Caco-2 (cell line): Measurements from ENCODE around the gene SERPINA12. TPM values are rescaled to one million over a fixed set of nuclear protein-coding genes. Genes with fewer than 3 reads are reported as not detected.

Experiments
- BruUV-seq: library from RNA; stranded (reverse); fragments of 400-500 nt; replicated peaks from 2 replicates; lab custom pipeline; 2021; lab: Mats Ljungman, UMichigan
- CTCF ChIA-PET: fragments of 300-600 bp; sonication (Branson Sonifier 250); formaldehyde crosslinking; loops from one replicate; lab custom pipeline; 2022; ENCODE audit warnings: antibody characterized with exemption; lab: Charles Lee
- POLR2A ChIA-PET: fragments of 300-600 bp; sonication (Branson Sonifier 250); formaldehyde crosslinking; loops from one replicate; lab custom pipeline; 2022; ENCODE audit warnings: antibody characterized with exemption; lab: Charles Lee
- DNase-seq, 2 experiments: peaks; one replicate each; pipeline versions ENCODE4 v3.0.0 to v3.0.0-alpha.2; 2020 to 2022
- H3K27me3 ChIP-seq: replicated peaks from 2 replicates; pipeline ENCODE4 v1.6.0; 2011; ENCODE audit warnings: low read length; ENCODE audit not compliant: control insufficient read depth, insufficient read depth
- H3K36me3 ChIP-seq: 2 replicates; pipeline ENCODE4 v1.5.1; 2011; ENCODE audit warnings: low read length; ENCODE audit not compliant: control insufficient read depth, insufficient read depth
- H3K4me1 ChIP-seq: fragments of 250-450 bp; sonication (Bioruptor Pico); 2 replicates; pipeline ENCODE4 v1.5.1; 2020; ENCODE audit warnings: mild to moderate bottlenecking
- H3K4me3 ChIP-seq: 2 replicates; pipeline ENCODE4 v1.5.1; 2011; ENCODE audit warnings: low read depth, mild to moderate bottlenecking, control low read depth, low read length
- H3K9me3 ChIP-seq: fragments of 250-450 bp; sonication (Bioruptor Pico); 2 replicates; pipeline ENCODE4 v1.5.1; 2020; ENCODE audit warnings: mild to moderate bottlenecking, moderate library complexity
- H3K27ac Mint-ChIP-seq: one replicate; pipeline ENCODE4 v1.8.0; 2022; ENCODE audit warnings: mixed read lengths; ENCODE audit not compliant: unreplicated experiment
- H3K27me3 Mint-ChIP-seq: one replicate; pipeline ENCODE4 v1.8.0; 2022; ENCODE audit warnings: mixed read lengths; ENCODE audit not compliant: insufficient read depth, unreplicated experiment
- H3K36me3 Mint-ChIP-seq: one replicate; pipeline ENCODE4 v1.8.0; 2022; ENCODE audit warnings: mild to moderate bottlenecking, mixed read lengths; ENCODE audit not compliant: insufficient read depth, unreplicated experiment
- H3K4me1 Mint-ChIP-seq: one replicate; pipeline ENCODE4 v1.8.0; 2022; ENCODE audit warnings: low read depth, mixed read lengths; ENCODE audit not compliant: unreplicated experiment
- H3K4me3 Mint-ChIP-seq: one replicate; pipeline ENCODE4 v1.8.0; 2022; ENCODE audit warnings: mild to moderate bottlenecking, moderate library complexity, mixed read lengths; ENCODE audit not compliant: unreplicated experiment
- H3K9me3 Mint-ChIP-seq: one replicate; pipeline ENCODE4 v1.8.0; 2022; ENCODE audit warnings: mixed read lengths; ENCODE audit not compliant: unreplicated experiment
- CTCF ChIP-seq, 2 experiments: fragments of 200-600 bp in 1 of 2; IDR thresholded peaks; 1 replicate in 1 of 2; 2 replicates in 1 of 2; pipeline versions ENCODE4 v1.5.1 to v1.8.0; 2011 to 2022; ENCODE audit warnings: antibody characterized with exemption in 1 of 2, control low read depth in 1 of 2, inconsistent platforms in 1 of 2, low read depth in 1 of 2, low read length in 1 of 2, mild to moderate bottlenecking in 1 of 2, moderate library complexity in 1 of 2; ENCODE audit not compliant: insufficient read depth in 1 of 2, severe bottlenecking in 1 of 2, unreplicated experiment in 1 of 2
- intact Hi-C: fragments of 100-400 bp; cut with micrococcal nuclease; formaldehyde crosslinking; loops from one replicate; pipeline ENCODE4 v1.10.0; 2022; ENCODE audit not compliant: unreplicated experiment
- total RNA-seq: library from RNA; stranded (reverse); gene quantifications from 2 replicates; pipeline ENCODE4 v1.2.3, GENCODE V29; 2022

The SERPINA12 gene
- total RNA-seq, 1 experiment from 2014 or later, result not detected

GRCh38 chr14:94542811-94543440, 33.7 kb upstream of the SERPINA12 start:
- Histone ChIP-seq H3K9me3 (no peaks in the 10 kb centered on the region), H3K36me3 (no peaks in the 10 kb centered on the region), H3K4me3 (no peak overlapping the region), H3K27me3 (no peaks in the 10 kb centered on the region), H3K4me1 (no peaks in the 10 kb centered on the region)
- Mint-ChIP-seq H3K27me3 (peaks cover 4% of the 10 kb centered on the region), H3K4me3 (no peak overlapping the region), H3K36me3 (no peaks in the 10 kb centered on the region), H3K9me3 (peaks cover 11% of the 10 kb centered on the region), H3K4me1 (no peaks in the 10 kb centered on the region), H3K27ac (no peak overlapping the region)
- ChIA-PET CTCF (interaction anchor here (0.8 kb wide), 1 partner anchor 57 kb away, joined by 4 read pairs; no protein-coding TSS in a partner anchor), POLR2A (interaction anchor here (0.5 kb wide), 1 partner anchor 58 kb away, joined by 4 read pairs; no protein-coding TSS in a partner anchor)
- no peak for TF ChIP-seq CTCF (IDR thresholded peaks at IDR 0.05; ENCODE audit: insufficient read depth in 1 of 2, low read depth in 1 of 2, low read length in 1 of 2, severe bottlenecking in 1 of 2, unreplicated experiment in 1 of 2)
- no TSS peak for BruUV-seq
- intact Hi-C loops, result loop anchor here (5.0 kb wide), 1 partner anchor 111 kb away; no protein-coding TSS in a partner anchor
- DNase-seq, result no peak

GRCh38 chr14:94542111-94542810, 33.0 kb upstream of the SERPINA12 start:
- no TSS peak for BruUV-seq
- H3K27me3 ChIP-seq, result no peaks in the 10 kb centered on the region
- H3K4me1 Mint-ChIP-seq, result no peaks in the 10 kb centered on the region
- H3K36me3 ChIP-seq, result no peaks in the 10 kb centered on the region
- H3K4me3 Mint-ChIP-seq, result no peak overlapping the region
- no peak for DNase-seq
- peaks cover 11% of the 10 kb centered on the region for H3K9me3 Mint-ChIP-seq
- H3K4me1 ChIP-seq, result no peaks in the 10 kb centered on the region
- H3K36me3 Mint-ChIP-seq, result no peaks in the 10 kb centered on the region
- TF ChIP-seq CTCF (IDR thresholded peaks at IDR 0.05; ENCODE audit: insufficient read depth in 1 of 2, low read depth in 1 of 2, low read length in 1 of 2, severe bottlenecking in 1 of 2, unreplicated experiment in 1 of 2), result no peak
- H3K9me3 ChIP-seq, result no peaks in the 10 kb centered on the region
- POLR2A ChIA-PET, result no interaction called here
- H3K27me3 Mint-ChIP-seq, result peaks cover 4% of the 10 kb centered on the region
- H3K27ac Mint-ChIP-seq, result no peak overlapping the region
- CTCF ChIA-PET, result no interaction called here
- no peak overlapping the region for H3K4me3 ChIP-seq
- intact Hi-C loops, result loop anchor here (5.0 kb wide), 1 partner anchor 110 kb away; no protein-coding TSS in a partner anchor

- CTCF ChIA-PET, result interaction anchor here (1.0 to 1.2 kb wide), 3 partner anchors 20 to 107 kb away, joined by 3 to 5 read pairs (median 4); partner anchors contain the start of gene SERPINA4
- intact Hi-C loops, result loop anchor here (5.0 kb wide), 1 partner anchor 109 kb away; no protein-coding TSS in a partner anchor
- POLR2A ChIA-PET, result no interaction called here
- no peak overlapping the region for H3K4me3 Mint-ChIP-seq
- Histone ChIP-seq H3K36me3 (no peaks in the 10 kb centered on the region), H3K27me3 (no peaks in the 10 kb centered on the region), H3K4me1 (no peaks in the 10 kb centered on the region), H3K4me3 (no peak overlapping the region), H3K9me3 (no peaks in the 10 kb centered on the region)
- peaks cover 4% of the 10 kb centered on the region for H3K9me3 Mint-ChIP-seq
- no peaks in the 10 kb centered on the region for H3K4me1 Mint-ChIP-seq
- H3K27ac Mint-ChIP-seq, result no peak overlapping the region
- no peaks in the 10 kb centered on the region for H3K36me3 Mint-ChIP-seq
- H3K27me3 Mint-ChIP-seq, result peaks cover 4% of the 10 kb centered on the region
- no peak for DNase-seq
- no peak for TF ChIP-seq CTCF (IDR thresholded peaks at IDR 0.05; ENCODE audit: insufficient read depth in 1 of 2, low read depth in 1 of 2, low read length in 1 of 2, severe bottlenecking in 1 of 2, unreplicated experiment in 1 of 2)
- no TSS peak for BruUV-seq
Observed at GRCh38 chr14:94541234-94541975, 32.1 kb upstream of the SERPINA12 start.
